Smooth muscle cell (in vitro differentiated cells): ENCODE data around the gene LIF. TPM values are rescaled to one million over a fixed set of nuclear protein-coding genes. Genes with fewer than 3 reads are reported as not detected.
A peak's percentile ranks its signal among the peaks of the same experiment; 100 is the strongest.

ENCODE experiments used
- DNase-seq: peaks from one replicate; lab custom pipeline; 2025; ENCODE audit not compliant: unreplicated experiment; lab: John Stamatoyannopoulos, UW
- H2AFZ ChIP-seq: fragments of 200-600 bp; sonication (generic); 2 replicates; pipeline ENCODE4 v1.6.0; 2016; ENCODE audit warnings: antibody characterized with exemption, low read depth, mild to moderate bottlenecking
- H3F3A ChIP-seq: fragments of 200-600 bp; sonication (generic); 2 replicates; pipeline ENCODE4 v1.6.0; 2017; ENCODE audit warnings: antibody characterized with exemption, low read depth
- H3K27ac ChIP-seq: fragments of 200-600 bp; sonication (generic); 2 replicates; pipeline ENCODE4 v1.5.1; 2016; ENCODE audit warnings: low read depth, mild to moderate bottlenecking
- H3K27me3 ChIP-seq: fragments of 200-600 bp; sonication (generic); 2 replicates; pipeline ENCODE4 v1.6.1; 2016; ENCODE audit warnings: low read depth, mild to moderate bottlenecking
- H3K36me3 ChIP-seq: fragments of 200-600 bp; sonication (generic); 2 replicates; pipeline ENCODE4 v1.5.1; 2016; ENCODE audit warnings: low read depth
- H3K4me1 ChIP-seq: fragments of 200-600 bp; sonication (generic); 2 replicates; pipeline ENCODE4 v1.5.1; 2016; ENCODE audit warnings: low read depth
- H3K4me2 ChIP-seq: fragments of 200-600 bp; sonication (generic); 2 replicates; pipeline ENCODE4 v1.6.0; 2016; ENCODE audit warnings: mild to moderate bottlenecking
- H3K4me3 ChIP-seq: fragments of 200-600 bp; sonication (generic); 2 replicates; pipeline ENCODE4 v1.5.1; 2016; ENCODE audit warnings: mild to moderate bottlenecking
- H3K79me2 ChIP-seq: fragments of 200-600 bp; sonication (generic); 2 replicates; pipeline ENCODE4 v1.6.0; 2016; ENCODE audit warnings: low read depth, mild to moderate bottlenecking
- H3K9ac ChIP-seq: fragments of 200-600 bp; sonication (generic); 2 replicates; pipeline ENCODE4 v1.6.0; 2016; ENCODE audit warnings: low read depth
- H3K9me3 ChIP-seq: fragments of 200-600 bp; sonication (generic); replicated peaks from 2 replicates; pipeline ENCODE4 v1.5.1; 2016; ENCODE audit warnings: low read depth
- H4K20me1 ChIP-seq: fragments of 200-600 bp; sonication (generic); 2 replicates; pipeline ENCODE4 v1.6.0; 2016; ENCODE audit warnings: low read depth
- CTCF ChIP-seq: fragments of 200-600 bp; sonication (generic); IDR thresholded peaks from 2 replicates; pipeline ENCODE4 v1.5.1; 2017; ENCODE audit warnings: borderline replicate concordance, mild to moderate bottlenecking, antibody characterized with exemption; ENCODE audit not compliant: insufficient read depth, poor library complexity, severe bottlenecking
- whole genome bisulfite sequencing: methylation state at CpG from one replicate; pipeline ENCODE4 v1.1.7; 2016; ENCODE audit warnings: low lambda C conversion rate; 5-methylcytosine and 5-hydroxymethylcytosine counted together
- polyA plus RNA-seq: library from polyadenylated mRNA; unstranded; fragments of >200 nt; fragmentation: Nextera tagmentation; extraction: Ambion mirVana; gene quantifications from 2 replicates; pipeline ENCODE4 v1.2.1, GENCODE V29; 2016
- total RNA-seq: library from RNA; depleted of rRNA; stranded (reverse); fragments of >200 nt; gene quantifications from 2 replicates; pipeline ENCODE4 v1.2.3, GENCODE V29; 2014

The LIF gene
- total and polyA plus RNA-seq, 2 experiments from 2014 or later, result 29.9 to 31.2 TPM

GRCh38 chr22:30254314-30254713 lies 7.8 kb upstream of the LIF start:
- WGBS, result 51% methylated on average over 6 of the region's 6 CpGs

GRCh38 chr22:30253205-30253852 lies 6.8 kb upstream of the LIF start:
- Histone ChIP-seq H2AFZ (no peak overlapping the region), H3F3A (peaks cover 20% of the 10 kb centered on the region), H4K20me1 (no peaks in the 10 kb centered on the region), H3K36me3 (no peaks in the 10 kb centered on the region), H3K4me1 (peaks cover 13% of the 10 kb centered on the region), H3K4me2 (peak overlapping the region; percentile 70), H3K27me3 (no peaks in the 10 kb centered on the region), H3K27ac (peak overlapping the region; percentile 91), H3K9ac (peak overlapping the region; percentile 85), H3K4me3 (no peak overlapping the region), H3K79me2 (no peaks in the 10 kb centered on the region), H3K9me3 (no peaks in the 10 kb centered on the region)
- peak; percentile 61 for DNase-seq
- 30% methylated on average over 10 of the region's 22 CpGs for WGBS
- no peak for TF ChIP-seq CTCF

More at GRCh38 chr22:30254314-30254713, 7.8 kb upstream of the LIF start:
- H3K27ac ChIP-seq, result peak overlapping the region; percentile 91
- no peaks in the 10 kb centered on the region for H4K20me1 ChIP-seq
- no peaks in the 10 kb centered on the region for H3K9me3 ChIP-seq
- DNase-seq, result no peak
- H3F3A ChIP-seq, result peaks cover 20% of the 10 kb centered on the region
- TF ChIP-seq CTCF, result no peak
- peaks cover 13% of the 10 kb centered on the region for H3K4me1 ChIP-seq
- no peaks in the 10 kb centered on the region for H3K27me3 ChIP-seq
- no peaks in the 10 kb centered on the region for H3K36me3 ChIP-seq
- peak overlapping the region; percentile 78 for H3K9ac ChIP-seq
- no peak overlapping the region for H2AFZ ChIP-seq
- no peaks in the 10 kb centered on the region for H3K79me2 ChIP-seq
- no peak overlapping the region for H3K4me3 ChIP-seq
- peak overlapping the region; percentile 70 for H3K4me2 ChIP-seq

- Histone ChIP-seq H3K9me3 (no peaks in the 10 kb centered on the region), H3K27me3 (no peaks in the 10 kb centered on the region), H3K4me1 (peaks cover 13% of the 10 kb centered on the region), H3F3A (peaks cover 20% of the 10 kb centered on the region), H2AFZ (no peak overlapping the region), H4K20me1 (no peaks in the 10 kb centered on the region), H3K4me3 (no peak overlapping the region), H3K36me3 (no peaks in the 10 kb centered on the region), H3K4me2 (no peak overlapping the region), H3K27ac (peak overlapping the region; percentile 91), H3K79me2 (no peaks in the 10 kb centered on the region), H3K9ac (peak overlapping the region; percentile 85)
- WGBS, result 90% methylated on average over 22 of the region's 22 CpGs
- no peak for DNase-seq
- no peak for TF ChIP-seq CTCF
Observed at GRCh38 chr22:30252411-30253204, 6.0 kb upstream of the LIF start.
